COR-L47 (cell line): ENCODE measurements around the gene UBE4B.
"Not testable (repeated sequence)": the region's sequence is repeated elsewhere in the genome, so short reads cannot be mapped to it uniquely, and the experiment has no call there.

ENCODE experiments used
- DNase-seq: peaks from one replicate; lab custom pipeline; 2025; lab: John Stamatoyannopoulos, UW

UBE4B gene

DNA sequence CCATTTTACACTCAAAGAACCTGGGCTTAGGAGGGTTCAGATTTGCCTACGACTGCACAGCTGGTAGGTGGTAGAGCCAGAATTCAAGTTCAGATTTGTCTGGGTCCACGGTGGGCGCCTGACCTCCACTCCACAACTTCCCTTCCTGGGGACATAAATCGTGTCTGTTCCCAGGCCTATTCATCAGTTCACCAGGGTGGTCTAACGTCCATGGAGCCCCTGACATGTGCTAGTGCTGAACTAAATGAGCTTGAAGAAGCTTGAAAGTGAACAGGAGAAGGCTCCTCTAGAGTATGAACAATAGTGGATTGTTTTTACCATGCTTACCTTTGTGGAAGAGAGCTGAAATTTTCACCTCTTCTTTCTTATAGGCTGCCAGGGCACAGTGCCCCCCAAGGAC lies 145.1 kb downstream of the UBE4B start:
- no peak for DNase-seq

DNA sequence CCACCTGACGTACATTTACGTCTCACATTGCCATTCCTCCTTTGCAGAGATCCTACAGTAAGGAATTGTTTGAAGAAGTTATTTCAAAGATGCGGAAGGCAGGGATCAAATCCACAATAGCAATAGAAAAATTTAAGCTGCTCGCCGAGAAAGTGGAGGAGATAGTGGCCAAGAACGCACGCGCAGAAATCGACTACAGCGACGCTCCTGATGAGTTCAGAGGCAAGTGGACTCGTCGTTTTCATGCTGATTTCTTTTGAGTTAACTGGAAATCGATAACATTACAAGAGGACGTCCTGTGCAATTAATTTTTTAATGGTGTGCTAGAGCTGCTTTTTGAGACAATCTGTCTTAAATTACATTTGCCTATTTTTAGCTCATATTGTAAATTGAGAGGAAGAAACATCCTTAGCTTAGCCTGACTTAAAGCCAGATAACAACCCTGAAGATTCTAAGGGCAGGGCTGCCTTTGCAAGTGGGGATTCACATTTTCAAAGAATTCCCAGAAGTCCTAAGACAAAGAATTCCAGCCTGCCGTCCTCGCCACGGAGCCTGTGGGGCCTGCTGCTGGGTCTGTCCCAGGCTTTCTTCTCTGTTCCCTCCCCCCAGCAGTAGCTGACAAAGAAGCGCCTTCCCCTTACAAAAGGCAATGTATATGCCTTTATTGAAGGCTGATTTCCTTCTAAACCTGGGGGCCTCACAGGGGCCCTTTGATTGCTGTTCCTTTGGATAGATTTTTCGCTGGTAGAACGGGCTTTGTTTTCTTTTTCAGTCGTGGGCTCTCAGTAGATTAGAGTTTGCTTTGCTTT lies 146.0 kb downstream of the UBE4B start:
- no peak for DNase-seq

DNA sequence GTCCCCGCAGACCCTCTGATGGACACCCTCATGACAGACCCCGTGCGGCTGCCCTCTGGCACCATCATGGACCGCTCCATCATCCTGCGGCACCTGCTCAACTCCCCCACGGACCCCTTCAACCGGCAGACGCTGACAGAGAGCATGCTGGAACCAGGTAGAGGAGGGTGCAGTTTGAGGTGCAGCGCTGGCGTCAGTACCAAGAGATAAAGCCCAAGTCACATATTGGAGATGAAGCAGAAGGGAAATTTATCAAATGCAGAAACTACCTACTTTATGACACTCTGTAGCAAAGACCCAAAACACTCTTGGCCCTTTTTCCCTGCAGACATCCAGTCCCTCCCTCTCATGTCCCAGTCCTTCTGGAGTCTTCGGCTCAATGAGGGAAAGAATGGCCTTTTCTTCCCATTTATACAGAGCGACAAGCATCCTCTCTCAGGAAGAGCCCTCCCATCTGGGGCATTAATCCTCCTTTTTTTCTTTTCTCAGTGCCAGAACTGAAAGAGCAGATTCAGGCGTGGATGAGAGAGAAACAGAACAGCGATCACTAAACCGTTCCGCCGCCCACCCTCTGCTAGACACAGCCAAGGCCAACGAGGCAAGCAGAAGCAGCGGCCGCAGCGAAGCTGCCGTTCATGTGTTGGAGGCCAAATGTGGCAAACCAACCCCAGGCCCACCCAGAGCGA lies 146.8 kb downstream of the UBE4B start:
- DNase-seq, result no peak

DNA sequence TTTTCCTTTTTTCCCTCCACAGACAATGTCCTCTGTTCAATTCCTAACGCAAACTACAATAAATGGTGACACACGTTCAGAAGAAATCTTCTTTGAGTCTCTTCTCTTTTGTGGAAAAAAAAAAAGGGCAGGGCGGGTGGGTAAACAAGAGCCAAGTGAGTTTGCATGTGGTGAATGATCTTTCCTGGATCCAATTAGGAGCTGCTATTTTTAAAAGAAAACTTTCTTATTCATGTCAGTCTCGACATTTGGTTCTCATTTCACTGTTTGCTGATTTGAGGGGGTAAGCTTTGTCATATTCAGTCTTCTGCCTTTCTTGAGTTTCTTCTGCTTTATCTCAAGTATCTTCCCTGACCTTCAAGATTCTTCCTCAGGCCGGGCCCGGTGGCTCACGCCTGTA lies 148.4 kb downstream of the UBE4B start:
- no peak for DNase-seq

DNA sequence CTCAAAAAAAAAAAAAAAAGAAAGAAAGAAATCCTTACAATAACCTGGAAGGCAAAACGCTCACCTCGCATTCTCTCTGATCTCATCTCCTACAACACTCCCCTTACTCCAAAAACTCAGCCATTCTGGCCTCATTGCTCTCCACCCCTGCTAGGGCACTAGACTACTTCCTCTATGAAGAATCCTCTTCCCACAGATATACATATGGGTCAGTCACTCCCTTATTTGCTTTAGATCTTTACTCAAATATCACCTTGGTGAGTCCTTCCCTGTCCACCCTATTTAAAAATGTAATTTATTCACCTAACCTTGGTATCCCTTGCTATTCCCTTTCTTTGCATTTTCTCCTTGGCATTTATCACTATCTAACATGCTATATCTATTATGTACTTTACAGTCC lies 153.0 kb downstream of the UBE4B start:
- no peak for DNase-seq

DNA sequence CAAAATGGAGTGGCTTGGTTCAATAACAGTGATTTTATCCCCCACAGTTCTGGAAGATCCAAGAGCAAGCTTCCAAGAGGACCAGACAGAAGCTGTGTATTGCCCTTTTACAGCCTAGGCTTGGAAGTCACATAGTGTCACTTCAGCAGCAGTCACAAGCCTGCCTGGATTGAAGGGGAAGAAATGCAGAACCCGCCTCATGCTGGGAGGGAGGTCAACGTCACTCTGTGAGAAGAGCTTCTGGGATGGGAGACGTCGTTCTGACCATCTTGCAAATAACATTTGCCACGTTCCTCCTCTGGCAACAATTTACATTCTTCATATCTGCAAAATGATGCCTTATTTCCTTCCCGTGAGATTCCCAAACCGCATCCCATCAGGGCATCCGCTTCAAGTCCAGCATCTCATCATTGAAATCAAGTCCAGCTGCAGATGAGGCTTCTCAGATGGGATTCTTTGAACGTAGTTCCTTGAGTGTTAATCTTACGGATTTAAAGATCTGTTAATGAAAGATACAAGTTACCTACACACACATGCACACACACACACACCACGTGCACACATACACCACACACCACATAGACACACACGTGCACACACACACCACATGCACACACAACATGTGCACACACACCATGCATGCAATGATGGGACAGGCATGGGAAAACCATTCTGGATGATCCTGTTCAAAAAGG lies 153.7 kb downstream of the UBE4B start:
- DNase-seq, result no peak

DNA sequence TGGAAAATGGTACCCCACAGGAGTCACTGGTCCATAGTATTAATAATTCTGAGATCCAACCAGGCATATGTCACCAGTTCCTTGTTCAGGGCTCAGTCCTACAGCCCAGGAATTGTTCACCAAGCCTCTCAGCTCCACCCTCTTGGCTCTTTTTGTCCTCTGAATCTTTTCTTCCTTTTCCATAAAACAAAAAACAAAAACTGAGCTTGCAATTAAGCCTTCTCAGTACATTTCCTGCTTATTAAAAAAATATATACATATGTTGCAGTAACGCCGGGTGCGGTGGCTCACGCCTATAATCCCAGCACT lies 154.2 kb downstream of the UBE4B start:
- no peak for DNase-seq

DNA sequence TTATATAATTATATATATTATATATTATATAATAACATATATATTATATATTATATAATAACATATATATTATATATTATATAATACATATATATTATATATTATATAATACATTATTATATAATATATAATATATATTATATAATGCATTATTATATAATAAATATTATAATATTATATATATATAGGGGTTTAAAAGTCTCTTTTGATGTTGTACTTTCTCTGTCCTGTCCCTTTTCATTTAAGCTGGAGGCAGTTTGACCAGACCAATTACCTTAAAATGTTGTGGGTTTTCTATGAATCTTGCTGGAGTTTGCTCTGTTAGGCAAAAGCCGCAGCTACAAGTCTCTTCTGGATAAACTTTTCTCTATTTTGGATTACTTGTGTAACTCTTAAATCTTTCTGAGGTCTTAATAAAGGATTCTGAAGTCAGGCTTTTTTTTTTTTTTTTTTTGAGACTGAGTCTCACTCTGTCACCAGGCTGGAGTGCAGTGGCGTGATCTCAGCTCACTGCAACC lies 155.4 kb downstream of the UBE4B start:
- DNase-seq, result no peak

DNA sequence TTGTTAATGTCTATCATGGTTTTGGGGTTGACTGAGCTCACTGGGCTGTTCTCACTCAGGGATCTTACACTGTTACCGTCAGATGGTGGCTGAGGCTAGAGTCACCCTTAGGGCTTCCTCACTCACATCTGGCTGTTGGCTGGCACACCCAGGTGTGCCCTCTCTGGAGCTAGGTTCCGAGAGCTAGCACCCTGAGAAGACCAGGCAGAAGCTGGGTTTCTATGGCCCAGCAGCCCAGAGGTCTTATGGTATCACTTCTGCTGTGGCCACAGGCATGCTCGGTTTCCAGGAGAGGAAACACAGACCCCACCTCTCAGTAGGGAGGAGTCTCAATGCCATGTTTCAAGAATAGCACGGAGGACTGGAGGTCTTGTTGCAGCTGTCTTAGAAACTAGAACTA lies 156.9 kb downstream of the UBE4B start:
- no peak for DNase-seq

DNA sequence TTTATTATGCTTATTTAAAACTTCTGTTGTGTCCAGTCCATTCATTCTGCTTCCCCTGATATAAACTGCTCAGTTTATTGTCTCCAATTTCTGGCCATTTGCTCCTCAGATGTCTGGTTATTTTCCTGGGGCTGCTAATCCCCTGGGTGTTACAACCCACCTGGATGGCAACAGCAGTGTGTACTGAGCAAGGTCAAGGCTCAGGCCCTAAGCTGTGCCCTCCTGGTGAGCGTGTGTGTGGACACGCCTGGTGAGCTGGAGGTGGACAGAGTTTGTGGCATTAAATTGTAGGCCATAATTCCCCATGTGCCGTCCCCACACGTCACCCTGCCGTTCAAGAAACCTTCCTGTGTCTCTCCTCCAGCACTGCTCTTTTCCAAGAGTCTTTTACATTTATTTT lies 159.5 kb downstream of the UBE4B start:
- DNase-seq, result no peak

DNA sequence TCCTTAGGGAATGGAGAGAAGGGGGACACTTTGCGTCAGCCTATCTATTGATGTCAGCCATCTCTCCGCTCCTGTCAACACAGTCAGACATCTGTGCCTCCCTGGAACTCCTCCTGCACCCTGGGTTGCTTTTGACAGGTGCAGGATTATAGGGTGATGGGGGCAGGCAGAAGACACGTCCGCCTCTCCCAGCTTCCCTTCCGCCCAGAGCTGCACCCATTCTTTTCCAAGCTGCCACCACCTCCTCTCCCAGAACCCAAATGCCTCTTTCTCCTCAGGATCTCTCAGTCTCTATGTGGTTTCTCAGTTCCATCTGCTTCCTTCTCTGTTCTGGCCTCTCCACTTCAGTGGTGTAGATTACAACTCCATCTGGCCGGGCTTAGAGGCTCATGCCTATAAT lies 160.5 kb downstream of the UBE4B start:
- no peak for DNase-seq

DNA sequence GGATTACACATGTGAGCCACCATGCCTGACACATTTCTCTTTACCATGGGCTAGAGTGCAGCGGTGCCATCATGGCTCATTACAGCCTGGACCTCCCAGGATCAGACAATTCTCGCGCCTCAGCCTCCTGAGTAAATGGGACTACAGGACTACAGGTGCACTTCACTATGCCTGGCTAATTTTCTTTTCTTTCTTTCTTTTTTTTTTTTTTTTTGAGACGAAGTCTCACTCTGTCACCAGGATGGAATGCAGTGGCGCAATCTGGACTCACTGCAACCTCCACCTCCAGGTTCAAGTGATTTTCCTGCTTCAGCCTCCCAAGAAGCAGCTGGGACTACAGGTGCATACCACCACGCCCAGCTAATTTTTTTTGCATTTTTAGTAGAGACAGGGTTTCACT lies 162.8 kb downstream of the UBE4B start:
- DNase-seq, result no peak

DNA sequence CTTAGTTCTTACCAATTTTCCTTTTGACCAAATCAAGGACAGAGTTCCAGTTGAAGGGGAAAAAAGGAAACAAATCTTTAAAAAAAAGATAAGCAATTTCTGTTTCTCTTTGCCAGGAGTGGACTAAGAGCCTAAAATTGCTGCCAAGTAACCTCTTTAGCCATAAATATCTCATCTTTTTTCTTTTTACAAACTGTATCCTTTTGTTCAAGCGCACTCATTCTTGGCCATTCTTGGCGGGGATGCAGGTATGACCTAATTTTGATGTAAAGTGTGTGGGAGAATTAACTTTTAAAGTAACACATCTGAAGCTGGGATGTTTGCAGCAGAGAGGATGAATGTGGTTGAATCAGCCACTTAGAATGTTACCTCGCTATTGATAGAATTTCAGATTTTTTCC lies 164.2 kb downstream of the UBE4B start:
- no peak for DNase-seq

DNA sequence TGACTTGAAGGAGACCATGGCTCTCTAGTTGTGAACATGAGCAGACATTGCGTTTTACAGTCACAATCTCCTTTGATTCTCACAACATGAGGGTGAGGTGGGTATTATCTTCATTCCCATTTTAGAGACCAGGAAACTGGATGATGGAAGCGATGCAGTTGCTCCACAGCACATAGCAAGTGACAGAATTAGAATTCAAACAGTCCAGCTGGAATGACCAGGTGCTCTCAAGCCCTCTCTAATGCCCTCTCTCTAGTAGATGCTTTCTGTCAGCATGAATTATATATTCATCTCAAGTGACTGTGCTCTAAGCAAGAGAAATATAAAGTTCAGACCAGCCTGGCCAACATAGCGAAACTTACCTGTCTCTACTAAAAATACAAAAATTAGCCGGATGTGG lies 167.9 kb downstream of the UBE4B start:
- no peak for DNase-seq

DNA sequence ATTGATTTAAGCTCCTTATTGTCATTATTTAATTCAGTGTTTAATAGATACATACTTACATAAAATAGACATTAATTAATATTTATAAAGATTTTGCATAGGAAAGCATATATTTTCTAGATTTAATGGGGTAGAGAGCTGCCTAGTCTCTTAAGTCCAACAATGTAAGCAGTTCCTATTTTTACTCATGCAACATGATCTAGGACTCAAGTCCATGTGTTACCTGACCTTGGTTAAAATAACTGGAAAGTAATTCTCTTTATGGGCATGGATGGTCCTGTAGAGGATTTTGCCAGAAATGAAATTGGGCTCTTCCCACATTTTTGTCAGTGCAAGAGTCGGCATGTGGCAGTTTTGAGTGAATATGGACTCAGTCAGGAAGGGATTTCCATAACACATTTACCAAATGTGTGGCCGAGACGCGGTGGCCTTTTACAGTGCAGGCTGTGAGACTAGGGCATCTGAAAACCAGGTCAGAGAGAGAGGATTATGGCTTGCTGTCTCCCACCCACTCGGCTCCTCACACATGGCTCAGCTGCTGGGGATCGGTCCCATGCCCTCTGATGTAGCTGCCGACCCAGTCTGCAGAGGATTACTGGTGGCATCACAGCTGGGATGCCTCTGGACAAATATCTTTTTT lies 171.4 kb downstream of the UBE4B start:
- DNase-seq, result no peak

DNA sequence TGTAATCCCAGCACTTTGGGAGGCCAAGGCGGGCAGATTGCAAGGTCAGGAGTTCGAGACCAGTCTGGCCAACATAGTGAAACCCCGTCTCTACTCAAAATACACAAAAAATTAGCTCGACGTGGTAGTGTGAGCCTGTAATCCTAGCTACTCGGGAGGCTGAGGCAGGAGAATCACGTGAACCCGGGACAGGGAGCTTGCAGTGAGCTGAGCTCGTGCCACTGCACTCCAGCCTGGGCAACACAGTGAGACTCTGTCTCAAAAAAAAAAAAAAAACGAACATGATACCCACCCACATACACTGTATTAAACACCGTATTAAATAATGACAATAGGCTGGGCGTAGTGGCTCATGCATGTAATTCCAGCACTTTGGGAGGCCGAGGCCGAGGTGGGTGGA lies 172.4 kb downstream of the UBE4B start:
- not testable (repeated sequence) for DNase-seq

DNA sequence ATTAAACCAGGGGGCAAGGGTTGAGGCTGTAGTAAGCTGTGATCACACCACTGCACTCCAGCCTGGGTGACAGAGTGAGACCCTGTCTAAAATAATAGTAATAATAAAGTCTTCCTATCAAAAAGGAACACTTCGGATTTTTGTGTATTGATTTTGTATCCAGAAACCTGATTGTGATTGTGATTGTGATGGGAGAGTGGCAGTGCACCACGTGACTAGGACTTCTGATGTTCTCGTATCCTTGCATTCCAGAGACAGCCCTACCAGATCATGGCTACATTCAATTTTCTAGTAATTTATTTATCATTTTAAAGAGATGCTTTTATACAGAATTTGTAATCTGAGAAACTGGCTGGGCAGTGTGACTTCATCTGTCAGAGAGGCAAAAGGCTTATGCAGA lies 175.1 kb downstream of the UBE4B start:
- DNase-seq, result no peak

DNA sequence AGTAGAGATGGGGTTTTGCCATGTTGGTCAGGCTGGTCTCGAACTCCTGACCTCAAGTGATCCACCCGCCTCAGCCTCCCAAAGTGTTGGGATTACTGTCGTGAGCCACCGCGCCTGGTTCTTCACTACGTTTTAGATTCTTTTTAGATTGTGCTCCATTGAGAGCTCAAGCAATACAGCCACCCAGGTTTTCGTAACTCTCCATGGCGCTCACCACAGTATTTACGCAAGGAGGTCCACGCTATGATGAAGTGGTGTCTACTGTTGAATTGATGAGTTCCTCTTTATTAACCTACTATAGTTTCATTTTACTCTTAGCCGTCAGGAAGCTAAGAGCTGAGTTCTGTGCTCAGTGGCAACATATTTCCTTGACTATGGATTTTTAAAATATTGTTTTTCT lies 175.8 kb downstream of the UBE4B start:
- DNase-seq, result no peak

DNA sequence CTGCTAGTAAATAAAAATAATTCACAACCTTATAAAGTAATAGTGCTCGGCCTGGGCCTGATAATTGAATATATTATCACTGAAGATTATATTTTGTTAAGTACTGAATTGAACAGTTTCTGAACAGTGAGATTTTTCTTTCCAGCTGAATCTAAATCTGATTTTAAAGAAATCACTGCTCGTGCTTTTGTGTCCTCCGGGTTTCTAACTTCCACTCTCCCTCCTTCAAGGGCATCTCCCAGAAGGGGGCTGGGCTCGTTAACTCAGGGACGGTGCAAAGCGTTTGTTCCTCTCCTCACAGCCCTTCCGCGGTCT lies 176.8 kb downstream of the UBE4B start:
- DNase-seq, result no peak

DNA sequence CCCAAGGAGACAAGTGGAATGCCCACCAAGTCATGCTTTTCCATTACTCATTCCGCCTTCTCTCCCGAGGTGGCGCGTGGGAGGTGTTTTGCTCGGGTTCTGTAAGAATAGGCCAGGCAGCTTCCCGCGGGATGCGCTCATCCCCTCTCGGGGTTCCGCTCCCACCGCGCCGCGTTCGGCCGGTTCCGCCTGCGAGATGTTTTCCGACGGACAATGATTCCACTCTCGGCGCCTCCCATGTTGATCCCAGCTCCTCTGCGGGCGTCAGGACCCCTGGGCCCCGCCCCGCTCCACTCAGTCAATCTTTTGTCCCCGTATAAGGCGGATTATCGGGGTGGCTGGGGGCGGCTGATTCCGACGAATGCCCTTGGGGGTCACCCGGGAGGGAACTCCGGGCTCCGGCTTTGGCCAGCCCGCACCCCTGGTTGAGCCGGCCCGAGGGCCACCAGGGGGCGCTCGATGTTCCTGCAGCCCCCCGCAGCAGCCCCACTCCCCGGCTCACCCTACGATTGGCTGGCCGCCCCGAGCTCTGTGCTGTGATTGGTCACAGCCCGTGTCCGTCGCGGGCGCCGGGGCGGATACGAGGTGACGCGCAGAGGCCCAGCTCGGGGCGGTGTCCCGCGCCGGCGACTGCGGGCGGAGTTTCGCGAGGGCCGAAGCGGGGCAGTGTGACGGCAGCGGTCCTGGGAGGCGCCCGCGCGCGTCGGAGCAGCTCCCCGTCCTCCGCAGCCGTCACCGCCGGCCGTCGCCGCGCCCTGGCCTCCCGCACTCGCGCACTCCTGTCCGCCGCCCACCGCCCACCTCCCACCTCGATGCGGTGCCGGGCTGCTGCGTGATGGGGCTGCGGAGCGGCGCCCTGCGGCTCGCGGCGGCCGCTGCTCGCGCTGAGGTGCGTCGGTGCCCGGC lies 177.4 kb downstream of the UBE4B start, which contains the start of gene KIF1B:
KIF1B (plus strand) TSS at position 666 of the 906 bp plus-strand sequence. CDS start 21,759 bp downstream, outside the sequence.
- peak; percentile 96 for DNase-seq
